CD8-positive, alpha-beta memory T cell (primary cell): ENCODE data around the gene FAM107B. TPM values are rescaled to one million over a fixed set of nuclear protein-coding genes. Genes with fewer than 3 reads are reported as not detected.
A peak's percentile ranks its signal among the peaks of the same experiment; 100 is the strongest.

Experiments
- CTCF ChIA-PET: fragments of 350-600 bp; sonication (Branson Sonifier 250); formaldehyde crosslinking; loops from one replicate; lab custom pipeline; 2021; ENCODE audit warnings: antibody characterized with exemption; lab: Charles Lee
- POLR2A ChIA-PET: fragments of 350-600 bp; sonication (Branson Sonifier 250); formaldehyde crosslinking; loops from one replicate; lab custom pipeline; 2021; ENCODE audit warnings: antibody characterized with exemption; lab: Charles Lee
- DNase-seq, 5 donors: peaks; one replicate each; pipeline versions ENCODE4 v3.0.0 to v3.0.0-alpha.2; 2020 to 2022; ENCODE audit warnings: mixed read lengths in 1 of 5
- H3K27ac ChIP-seq: one replicate; pipeline ENCODE4 v1.7.0; 2013; ENCODE audit warnings: low read depth, mild to moderate bottlenecking, low read length, moderate library complexity
- H3K27me3 ChIP-seq: 2 replicates; pipeline ENCODE4 v1.7.0; 2013; ENCODE audit warnings: low read length, mild to moderate bottlenecking; ENCODE audit not compliant: insufficient read depth, poor library complexity, severe bottlenecking
- H3K36me3 ChIP-seq: 2 replicates; pipeline ENCODE4 v1.7.0; 2013; ENCODE audit warnings: mild to moderate bottlenecking, low read length, moderate library complexity; ENCODE audit not compliant: insufficient read depth
- H3K4me1 ChIP-seq: 2 replicates; pipeline ENCODE4 v1.7.0; 2013; ENCODE audit warnings: mild to moderate bottlenecking, low read length, moderate library complexity; ENCODE audit not compliant: insufficient read depth
- H3K4me3 ChIP-seq: 2 replicates; pipeline ENCODE4 v1.7.0; 2013; ENCODE audit warnings: mild to moderate bottlenecking, low read length
- H3K9me3 ChIP-seq: 2 replicates; pipeline ENCODE4 v1.7.0; 2013; ENCODE audit warnings: mild to moderate bottlenecking, low read length
- H3K27ac Mint-ChIP-seq, 8 donors: one replicate each; pipeline ENCODE4 v1.8.0; 2020 to 2021; ENCODE audit warnings: mixed read lengths in 8 of 8, mild to moderate bottlenecking in 6 of 8, inconsistent platforms in 3 of 8, moderate library complexity in 3 of 8
- H3K27me3 Mint-ChIP-seq, 2 donors: one replicate each; pipeline ENCODE4 v1.8.0; 2020 to 2021; ENCODE audit warnings: mixed read lengths in 2 of 2, mild to moderate bottlenecking in 1 of 2, moderate library complexity in 1 of 2
- H3K36me3 Mint-ChIP-seq, 3 donors: one replicate each; pipeline ENCODE4 v1.8.0; 2020 to 2021; ENCODE audit warnings: mixed read lengths in 3 of 3, inconsistent platforms in 1 of 3, mild to moderate bottlenecking in 1 of 3
- H3K4me1 Mint-ChIP-seq, 3 donors: one replicate each; pipeline ENCODE4 v1.8.0; 2020 to 2021; ENCODE audit warnings: mixed read lengths in 3 of 3, inconsistent platforms in 1 of 3, mild to moderate bottlenecking in 1 of 3
- H3K4me3 Mint-ChIP-seq, 7 donors: one replicate each; pipeline ENCODE4 v1.8.0; 2020 to 2021; ENCODE audit warnings: mixed read lengths in 7 of 7, mild to moderate bottlenecking in 6 of 7, moderate library complexity in 4 of 7, inconsistent platforms in 2 of 7
- H3K9me3 Mint-ChIP-seq, 5 donors: one replicate each; pipeline ENCODE4 v1.8.0; 2020 to 2022; ENCODE audit warnings: mixed read lengths in 5 of 5, mild to moderate bottlenecking in 3 of 5, moderate library complexity in 2 of 5, inconsistent platforms in 1 of 5
- polyA plus RNA-seq: library from polyadenylated mRNA; unstranded; fragments of 300-500 nt; fragmentation: Illumina TruSeq; gene quantifications from one replicate; pipeline ENCODE4 v1.2.3, GENCODE V29; 2021
- total RNA-seq, 2 experiments: library from RNA; stranded (reverse); gene quantifications; one replicate each; pipeline ENCODE4 v1.2.3, GENCODE V29; 2021

FAM107B gene
- total and polyA plus RNA-seq, 3 experiments from 2014 or later: 138 to 316 (median 143) TPM

DNA sequence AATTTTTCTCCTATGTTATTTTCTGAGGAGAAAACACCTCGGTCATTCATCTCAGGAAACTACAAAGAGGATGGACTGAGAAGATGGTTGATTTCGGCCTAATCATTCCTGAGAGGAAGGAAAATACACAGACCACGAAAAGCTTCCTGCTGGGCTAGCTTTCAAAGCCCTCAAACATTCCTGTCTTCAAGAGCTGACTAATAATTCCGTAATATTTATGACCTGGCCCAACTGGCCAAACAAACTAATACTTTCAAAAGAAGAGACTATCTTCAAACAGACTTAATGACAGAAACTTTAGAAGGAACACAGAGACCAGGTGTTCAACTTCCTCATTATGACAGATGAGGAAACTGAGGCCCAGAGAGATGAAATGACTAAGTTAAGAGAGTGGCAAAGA lies 228.9 kb downstream of the FAM107B start:
- Histone ChIP-seq H3K27ac (no peak overlapping the region), H3K4me1 (peaks cover 48% of the 10 kb centered on the region), H3K36me3 (peaks cover 14% of the 10 kb centered on the region), H3K4me3 (no peak overlapping the region), H3K9me3 (no peaks in the 10 kb centered on the region), H3K27me3 (no peaks in the 10 kb centered on the region)
- Mint-ChIP-seq H3K27me3 (no peaks in the 10 kb centered on the region), H3K27ac (peak overlapping the region; percentile 47 to 92 (median 66)), H3K36me3 (peaks cover 0 to 76% (median 20%) of the 10 kb centered on the region in 3 donors), H3K4me3 (no peak overlapping the region), H3K9me3 (no peaks in the 10 kb centered on the region), H3K4me1 (peaks cover 73 to 95% (median 92%) of the 10 kb centered on the region in 3 donors)
- no peak for DNase-seq
- POLR2A ChIA-PET: no interaction called here
- CTCF ChIA-PET: interaction anchor here (0.9 to 2.0 kb wide), 5 partner anchors 8 to 52 kb away, joined by 3 to 8 read pairs (median 3); no protein-coding TSS in a partner anchor

DNA sequence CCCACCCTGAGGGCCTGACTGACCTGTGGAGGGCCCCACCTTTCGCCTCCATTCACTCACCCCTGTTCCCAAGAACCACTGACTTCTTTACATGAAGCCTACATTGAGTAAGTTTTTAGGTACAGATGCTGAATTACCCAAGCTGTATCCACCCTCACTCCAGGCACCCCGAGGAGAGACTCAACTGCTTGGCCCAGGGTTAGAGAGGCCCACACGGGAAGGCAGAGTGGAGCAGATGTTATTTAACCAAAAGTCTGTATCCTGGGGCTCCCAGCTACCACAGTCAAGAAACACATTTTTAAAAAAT lies 230.8 kb downstream of the FAM107B start:
- H3K4me3 Mint-ChIP-seq: peak overlapping the region; percentile 18 to 82 (median 69)
- Histone ChIP-seq H3K27me3 (no peaks in the 10 kb centered on the region), H3K27ac (peak overlapping the region; percentile 48), H3K4me1 (peaks cover 45% of the 10 kb centered on the region), H3K4me3 (no peak overlapping the region), H3K9me3 (no peaks in the 10 kb centered on the region), H3K36me3 (peaks cover 13% of the 10 kb centered on the region)
- no peak for DNase-seq
- H3K4me1 Mint-ChIP-seq: peaks cover 75 to 95% (median 92%) of the 10 kb centered on the region in 3 donors
- peak overlapping the region; percentile 80 to 96 (median 90) for H3K27ac Mint-ChIP-seq
- H3K27me3 Mint-ChIP-seq: no peaks in the 10 kb centered on the region
- ChIA-PET POLR2A (interaction anchor here (0.5 to 2.1 kb wide), 11 partner anchors 15 to 471 kb away, joined by 3 to 10 read pairs (median 6); no protein-coding TSS in a partner anchor), CTCF (interaction anchor here (0.9 to 2.5 kb wide), 16 partner anchors 13 to 346 kb away, joined by 3 to 16 read pairs (median 4); no protein-coding TSS in a partner anchor)
- H3K36me3 Mint-ChIP-seq: peaks cover 0 to 76% (median 16%) of the 10 kb centered on the region in 3 donors
- no peaks in the 10 kb centered on the region for H3K9me3 Mint-ChIP-seq

- Histone ChIP-seq H3K27ac (peak overlapping the region; percentile 48), H3K9me3 (no peaks in the 10 kb centered on the region), H3K4me3 (peak overlapping the region; percentile 37), H3K27me3 (no peaks in the 10 kb centered on the region), H3K36me3 (peaks cover 13% of the 10 kb centered on the region), H3K4me1 (peaks cover 45% of the 10 kb centered on the region)
- ChIA-PET CTCF (interaction anchor here (0.7 to 2.5 kb wide), 23 partner anchors 11 to 756 kb away, joined by 3 to 16 read pairs (median 3); partner anchors contain the start of genes CDNF, HSPA14 and MSANTD7), POLR2A (interaction anchor here (0.5 to 2.1 kb wide), 15 partner anchors 11 to 472 kb away, joined by 3 to 10 read pairs (median 4); partner anchors contain the start of gene SUV39H2)
- Mint-ChIP-seq H3K9me3 (no peaks in the 10 kb centered on the region), H3K36me3 (peaks cover 0 to 76% (median 16%) of the 10 kb centered on the region in 3 donors), H3K27ac (peak overlapping the region; percentile 80 to 96 (median 90)), H3K27me3 (no peaks in the 10 kb centered on the region), H3K4me1 (peaks cover 73 to 95% (median 94%) of the 10 kb centered on the region in 3 donors), H3K4me3 (peak overlapping the region; percentile 21 to 82 (median 76))
- peak in 3 of 5 donors; percentile 54 to 74 (median 63) for DNase-seq
These were observed 231.4 kb downstream of the FAM107B start for GRCh38 chr10:14543046-14543903.

GRCh38 chr10:14541379-14541778 lies 233.3 kb downstream of the FAM107B start:
- peak overlapping the region in 2 of 7 donors; percentile 15 to 29 for H3K4me3 Mint-ChIP-seq
- no peak for DNase-seq
- H3K36me3 ChIP-seq: peaks cover 13% of the 10 kb centered on the region
- H3K4me1 ChIP-seq: peaks cover 53% of the 10 kb centered on the region
- H3K27me3 ChIP-seq: no peaks in the 10 kb centered on the region
- no peaks in the 10 kb centered on the region for H3K9me3 ChIP-seq
- peaks cover 0 to 78% (median 16%) of the 10 kb centered on the region in 3 donors for H3K36me3 Mint-ChIP-seq
- no peaks in the 10 kb centered on the region for H3K9me3 Mint-ChIP-seq
- H3K4me3 ChIP-seq: no peak overlapping the region
- no peaks in the 10 kb centered on the region for H3K27me3 Mint-ChIP-seq
- no peak overlapping the region for H3K27ac ChIP-seq
- POLR2A ChIA-PET: no interaction called here
- H3K4me1 Mint-ChIP-seq: peaks cover 68 to 93% (median 91%) of the 10 kb centered on the region in 3 donors
- CTCF ChIA-PET: no interaction called here
- H3K27ac Mint-ChIP-seq: peak overlapping the region; percentile 80 to 97 (median 90)

DNA sequence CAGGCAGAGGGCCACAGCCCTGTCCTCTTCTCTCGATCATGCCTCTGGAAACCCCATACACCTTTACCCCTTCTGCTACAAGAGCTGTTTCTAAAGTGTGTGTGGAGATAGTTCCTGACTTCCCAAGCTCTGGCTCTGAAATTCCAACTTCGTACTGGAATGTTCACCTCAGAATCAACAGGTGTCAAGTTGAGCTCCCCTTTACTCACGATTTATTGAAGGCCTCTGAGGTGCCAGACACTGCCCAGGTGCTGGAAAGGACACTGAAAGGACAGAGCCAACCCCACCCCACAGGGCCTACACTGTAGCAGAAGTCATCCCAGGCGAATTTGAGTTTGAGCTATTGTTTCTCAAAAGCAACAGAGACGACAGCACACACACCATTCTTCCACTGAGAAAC lies 234.1 kb downstream of the FAM107B start:
- Histone ChIP-seq H3K27me3 (no peaks in the 10 kb centered on the region), H3K9me3 (no peaks in the 10 kb centered on the region), H3K4me1 (peaks cover 53% of the 10 kb centered on the region), H3K36me3 (peaks cover 13% of the 10 kb centered on the region), H3K4me3 (no peak overlapping the region), H3K27ac (no peak overlapping the region)
- H3K9me3 Mint-ChIP-seq: no peaks in the 10 kb centered on the region
- CTCF ChIA-PET: no interaction called here
- POLR2A ChIA-PET: interaction anchor here (0.6 kb wide), 1 partner anchor 19 kb away, joined by 3 read pairs; no protein-coding TSS in a partner anchor
- peaks cover 0 to 76% (median 16%) of the 10 kb centered on the region in 3 donors for H3K36me3 Mint-ChIP-seq
- peak overlapping the region; percentile 77 to 97 (median 90) for H3K27ac Mint-ChIP-seq
- H3K4me1 Mint-ChIP-seq: peaks cover 67 to 93% (median 91%) of the 10 kb centered on the region in 3 donors
- H3K27me3 Mint-ChIP-seq: no peaks in the 10 kb centered on the region
- H3K4me3 Mint-ChIP-seq: peak overlapping the region in 2 of 7 donors; percentile 13 to 25
- DNase-seq: no peak

DNA sequence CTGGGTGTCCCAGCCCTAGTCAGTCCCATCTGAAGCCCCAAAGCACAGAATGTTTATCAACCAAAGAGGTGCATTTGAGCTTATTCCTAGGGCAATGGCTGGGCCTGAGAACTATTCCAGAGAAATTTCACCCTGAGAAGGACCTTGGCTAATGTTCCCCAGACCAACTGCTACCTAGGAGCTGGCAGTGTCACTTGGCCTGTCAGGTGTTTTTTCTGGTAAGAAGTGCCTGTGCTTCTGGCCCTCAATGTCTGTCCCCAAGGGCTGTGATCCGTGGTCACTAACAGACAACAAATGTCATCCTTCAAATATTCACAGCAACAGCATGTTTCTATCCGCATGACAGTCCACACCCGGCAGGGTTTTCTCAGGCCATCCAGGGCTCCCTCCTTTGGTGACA lies 234.6 kb downstream of the FAM107B start:
- H3K4me1 Mint-ChIP-seq: peaks cover 67 to 93% (median 91%) of the 10 kb centered on the region in 3 donors
- no peaks in the 10 kb centered on the region for H3K27me3 Mint-ChIP-seq
- H3K9me3 ChIP-seq: no peaks in the 10 kb centered on the region
- H3K27me3 ChIP-seq: no peaks in the 10 kb centered on the region
- no peak overlapping the region for H3K4me3 ChIP-seq
- no peaks in the 10 kb centered on the region for H3K9me3 Mint-ChIP-seq
- H3K27ac Mint-ChIP-seq: peak overlapping the region; percentile 54 to 97 (median 82)
- H3K36me3 ChIP-seq: peaks cover 13% of the 10 kb centered on the region
- H3K4me1 ChIP-seq: peaks cover 49% of the 10 kb centered on the region
- H3K27ac ChIP-seq: peak overlapping the region; percentile 5
- POLR2A ChIA-PET: no interaction called here
- H3K4me3 Mint-ChIP-seq: peak overlapping the region in 1 of 7 donors; percentile 37
- peaks cover 0 to 79% (median 19%) of the 10 kb centered on the region in 3 donors for H3K36me3 Mint-ChIP-seq
- DNase-seq: no peak
- CTCF ChIA-PET: no interaction called here

- Histone ChIP-seq H3K9me3 (no peaks in the 10 kb centered on the region), H3K4me1 (peaks cover 48% of the 10 kb centered on the region), H3K36me3 (peaks cover 20% of the 10 kb centered on the region), H3K27ac (no peak overlapping the region), H3K27me3 (no peaks in the 10 kb centered on the region), H3K4me3 (no peak overlapping the region)
- peak overlapping the region; percentile 8 to 96 (median 79) for H3K27ac Mint-ChIP-seq
- no peak overlapping the region for H3K4me3 Mint-ChIP-seq
- POLR2A ChIA-PET: no interaction called here
- no peaks in the 10 kb centered on the region for H3K9me3 Mint-ChIP-seq
- H3K4me1 Mint-ChIP-seq: peaks cover 71 to 93% (median 91%) of the 10 kb centered on the region in 3 donors
- CTCF ChIA-PET: interaction anchor here (1.0 kb wide), 1 partner anchor 284 kb away, joined by 3 read pairs; no protein-coding TSS in a partner anchor
- peaks cover 0 to 81% (median 19%) of the 10 kb centered on the region in 3 donors for H3K36me3 Mint-ChIP-seq
- H3K27me3 Mint-ChIP-seq: no peaks in the 10 kb centered on the region
- DNase-seq: no peak
These were observed 235.5 kb downstream of the FAM107B start for GRCh38 chr10:14539176-14539575.
